ENCODE measurements around the gene SDHC.

Gene SDHC

GRCh38 chr1:161314201-161314981 is at the start of gene SDHC:
Gene SDHC, plus strand, starts transcription at chr1:161314381. Its CDS starts 25 bp downstream, at chr1:161314406.
- peak; percentile 69 to 81 (median 78) for DNase-seq (ENCODE audit: low read depth in 4 of 4, low spot score in 1 of 4)

- no peak for DNase-seq (ENCODE audit: low read depth in 4 of 4, low spot score in 1 of 4)
These were observed 48.9 kb upstream of the SDHC start for GRCh38 chr1:161265305-161265704.

GRCh38 chr1:161266202-161266601 is 48.0 kb upstream of the SDHC start:
- no peak for DNase-seq (ENCODE audit: low read depth in 4 of 4, low spot score in 1 of 4)

GRCh38 chr1:161266836-161267235 is 47.3 kb upstream of the SDHC start:
- no peak for DNase-seq (ENCODE audit: low read depth in 4 of 4, low spot score in 1 of 4)

GRCh38 chr1:161267321-161267720 is 46.9 kb upstream of the SDHC start:
- no peak for DNase-seq (ENCODE audit: low read depth in 4 of 4, low spot score in 1 of 4)

- DNase-seq (ENCODE audit: low read depth in 4 of 4, low spot score in 1 of 4): no peak
These were observed 40.8 kb upstream of the SDHC start for GRCh38 chr1:161273402-161273801.

GRCh38 chr1:161274874-161275273 is 39.3 kb upstream of the SDHC start:
- no peak for DNase-seq (ENCODE audit: low read depth in 4 of 4, low spot score in 1 of 4)

- DNase-seq (ENCODE audit: low read depth in 4 of 4, low spot score in 1 of 4): no peak
These were observed 31.2 kb upstream of the SDHC start for GRCh38 chr1:161282991-161283390.

- DNase-seq (ENCODE audit: low read depth in 4 of 4, low spot score in 1 of 4): no peak
These were observed 29.1 kb upstream of the SDHC start for GRCh38 chr1:161285113-161285512.

- no peak for DNase-seq (ENCODE audit: low read depth in 4 of 4, low spot score in 1 of 4)
These were observed 28.7 kb upstream of the SDHC start for GRCh38 chr1:161285521-161285920.

GRCh38 chr1:161287482-161288054 is 26.6 kb upstream of the SDHC start:
- no peak for DNase-seq (ENCODE audit: low read depth in 4 of 4, low spot score in 1 of 4)

- DNase-seq (ENCODE audit: low read depth in 4 of 4, low spot score in 1 of 4): no peak
These were observed 23.4 kb upstream of the SDHC start for GRCh38 chr1:161290779-161291178.

GRCh38 chr1:161297415-161297814 is 16.8 kb upstream of the SDHC start:
- DNase-seq (ENCODE audit: low read depth in 4 of 4, low spot score in 1 of 4): no peak

- DNase-seq (ENCODE audit: low read depth in 4 of 4, low spot score in 1 of 4): no peak
These were observed 16.1 kb upstream of the SDHC start for GRCh38 chr1:161298116-161298515.

- DNase-seq (ENCODE audit: low read depth in 4 of 4, low spot score in 1 of 4): no peak
These were observed 14.8 kb upstream of the SDHC start for GRCh38 chr1:161299347-161299746.

- no peak for DNase-seq (ENCODE audit: low read depth in 4 of 4, low spot score in 1 of 4)
These were observed 13.7 kb upstream of the SDHC start for GRCh38 chr1:161300478-161300877.

- no peak for DNase-seq (ENCODE audit: low read depth in 4 of 4, low spot score in 1 of 4)
These were observed 9.0 kb upstream of the SDHC start for GRCh38 chr1:161304927-161305866.

GRCh38 chr1:161305867-161306519 is 8.2 kb upstream of the SDHC start:
- peak; percentile 45 to 80 (median 66) for DNase-seq (ENCODE audit: low read depth in 4 of 4, low spot score in 1 of 4)

- DNase-seq (ENCODE audit: low read depth in 4 of 4, low spot score in 1 of 4): no peak
These were observed 6.9 kb upstream of the SDHC start for GRCh38 chr1:161307230-161307768.

GRCh38 chr1:161307892-161308638 is 6.1 kb upstream of the SDHC start:
- DNase-seq (ENCODE audit: low read depth in 4 of 4, low spot score in 1 of 4): no peak

Measured in stimulated activated CD4-positive, alpha-beta T cell treated with anti-CD3 and anti-CD28 coated beads, Interleukin-1b, Interleukin-23, amount 100 ng/mL, for 24 hours (primary cell).